ENCODE measurements around the gene PSTPIP1. TPM values are rescaled to one million over a fixed set of nuclear protein-coding genes. Genes with fewer than 3 reads are reported as not detected.
A peak's percentile ranks its signal among the peaks of the same experiment; 100 is the strongest.

The PSTPIP1 gene
- total and polyA plus RNA-seq, 9 of the 15 experiments (the other 6 are each of a cell fraction or from before 2014, with no cell fraction given) = not detected

GRCh38 chr15:77064063-77064462 is 69.1 kb downstream of the PSTPIP1 start:
- H3K79me2 ChIP-seq (ENCODE audit: control insufficient read depth, insufficient read depth, low read length) = peaks cover 50% of the 10 kb centered on the region
- H3K27ac ChIP-seq (ENCODE audit: extremely low read depth, low read depth, low read length) = peak overlapping the region; percentile 74; the same call in 1 of the 3 replicates
- WGBS (ENCODE audit: insufficient coverage, low coverage, missing lambda C conversion rate) = 73% methylated on average over 2 of the region's 2 CpGs
- no TSS peak for BruUV-seq (replicated peaks)
- ATAC-seq (no peak), FAIRE-seq (no peak), DNase-seq (ENCODE audit: extremely low read depth in 1 of 4, low spot score in 3 of 4) (no peak)
- intact Hi-C loops (cut with micrococcal nuclease) = no loop called here
- no peaks in the 10 kb centered on the region for H3K9me3 ChIP-seq (replicated peaks; ENCODE audit: control insufficient read depth, insufficient read depth, low read depth, low read length)
- peaks cover 7% of the 10 kb centered on the region; the same call in 1 of the 3 replicates for H3K36me3 ChIP-seq (ENCODE audit: control insufficient read depth, insufficient read depth, low read length)
- 0 out of 2 replicates have a peak, but pooled peaks cover 7% of the 10 kb centered on the region for H4K20me1 ChIP-seq (replicated peaks; ENCODE audit: control insufficient read depth, insufficient read depth, low read length)
- H3K9me1 ChIP-seq (ENCODE audit: control insufficient read depth, insufficient read depth, low read length) = peaks cover 3% of the 10 kb centered on the region
- peaks cover 5 to 29% of the 10 kb centered on the region in 2 experiments for H3K4me1 ChIP-seq (replicated peaks in 1 of 2; ENCODE audit: control insufficient read depth in 2 of 2, insufficient read depth in 2 of 2, low read length in 2 of 2)
- in situ Hi-C loops (cut with MboI) = no loop called here
- POLR2A ChIA-PET = interaction anchor here (0.6 kb wide), 1 partner anchor 28 kb away, joined by 3 read pairs; no protein-coding TSS in a partner anchor
- H3K27me3 ChIP-seq (ENCODE audit: control insufficient read depth in 2 of 2, insufficient read depth in 2 of 2, low read length in 2 of 2) = no peaks in the 10 kb centered on the region
- H2AFZ ChIP-seq (ENCODE audit: low read depth, low read length) = no peak overlapping the region
- H3K9ac ChIP-seq (ENCODE audit: insufficient read depth in 1 of 2, low read depth in 2 of 2, low read length in 2 of 2) = peak overlapping the region in 1 of 2 experiments; percentile 15; a peak in 1 of 4 replicates
- CTCF ChIA-PET (ENCODE audit: low intra/inter-chr PET ratio) = no interaction called here
- H3K4me2 ChIP-seq (ENCODE audit: insufficient read depth, low read length) = no peak overlapping the region
- H3K4me3 ChIP-seq = no peak overlapping the region
- TF ChIP-seq ZNF408 (CRISPR knock-in tag; IDR thresholded peaks at IDR 0.05; ENCODE audit: low read depth) = no peak
- no peak for TF ChIP-seq HDAC8 (tag; IDR thresholded peaks at IDR 0.05)
- TF ChIP-seq CREM (IDR thresholded peaks at IDR 0.05; ENCODE audit: low read depth) = no peak
- TF ChIP-seq MYBL2 (IDR thresholded peaks at IDR 0.05; ENCODE audit: low read depth) = no peak
- TF ChIP-seq MYBL2 (CRISPR knock-in tag; IDR thresholded peaks at IDR 0.05; ENCODE audit: borderline replicate concordance) = no peak
- TF ChIP-seq NR4A1 (CRISPR knock-in tag; IDR thresholded peaks at IDR 0.05) = no peak
- TF ChIP-seq NR4A1 (tag; IDR thresholded peaks at IDR 0.05) = no peak
- TF ChIP-seq NR2F6 (CRISPR knock-in tag; IDR thresholded peaks at IDR 0.05) = no peak
- TF ChIP-seq CTCFL (IDR thresholded peaks at IDR 0.05; ENCODE audit: borderline replicate concordance, insufficient read depth, low read depth, low read length, poor library complexity, severe bottlenecking) = no peak
- TF ChIP-seq SMAD1 (IDR thresholded peaks at IDR 0.05; ENCODE audit: low read depth, low read length, partially characterized antibody) = no peak
- no peak for TF ChIP-seq ZNF444 (CRISPR knock-in tag; IDR thresholded peaks at IDR 0.05)
- TF ChIP-seq CLOCK (CRISPR knock-in tag; IDR thresholded peaks at IDR 0.05; ENCODE audit: borderline replicate concordance) = no peak
- no peak for TF ChIP-seq RFX7 (CRISPR knock-in tag; IDR thresholded peaks at IDR 0.05)

Measured in K562 (cell line).